Fibroblast of pulmonary artery (primary cell): Measurements from ENCODE around the gene TLR4.

Experiments used
- DNase-seq: peaks from one replicate; pipeline ENCODE4 v3.0.0-alpha.2; 2010; ENCODE audit warnings: low read depth
- H3K4me3 ChIP-seq: replicated peaks from 2 replicates; pipeline ENCODE4 v1.5.1; 2011; ENCODE audit warnings: low read depth, mild to moderate bottlenecking, control low read depth, low read length, moderate library complexity
- CTCF ChIP-seq: IDR thresholded peaks from 2 replicates; pipeline ENCODE4 v1.5.1; 2011; ENCODE audit warnings: mild to moderate bottlenecking, control low read depth, low read length, inconsistent platforms; ENCODE audit errors: missing control alignments

TLR4 gene

GRCh38 chr9:117747386-117747970, 43.3 kb downstream of the TLR4 start:
- DNase-seq, result peak; percentile 7
- no peak for TF ChIP-seq CTCF
- H3K4me3 ChIP-seq, result no peak overlapping the region

GRCh38 chr9:117750401-117750800, 46.2 kb downstream of the TLR4 start:
- no peak for TF ChIP-seq CTCF
- no peak overlapping the region for H3K4me3 ChIP-seq
- DNase-seq, result no peak

- no peak for DNase-seq
- TF ChIP-seq CTCF, result no peak
- no peak overlapping the region for H3K4me3 ChIP-seq
Measured at GRCh38 chr9:117752894-117753293, 48.7 kb downstream of the TLR4 start.

GRCh38 chr9:117757561-117758190, 53.5 kb downstream of the TLR4 start:
- no peak for TF ChIP-seq CTCF
- no peak overlapping the region for H3K4me3 ChIP-seq
- DNase-seq, result no peak

- TF ChIP-seq CTCF, result no peak
- DNase-seq, result peak; percentile 29
- H3K4me3 ChIP-seq, result no peak overlapping the region
Measured at GRCh38 chr9:117763314-117763713, 59.1 kb downstream of the TLR4 start.

GRCh38 chr9:117768750-117769395, 64.7 kb downstream of the TLR4 start:
- H3K4me3 ChIP-seq, result no peak overlapping the region
- TF ChIP-seq CTCF, result no peak
- DNase-seq, result peak; percentile 14
